ENCODE data around the gene BCR. TPM values are rescaled to one million over a fixed set of nuclear protein-coding genes. Genes with fewer than 3 reads are reported as not detected.
A peak's percentile ranks its signal among the peaks of the same experiment; 100 is the strongest.

Gene BCR
- total RNA-seq, 6 donors from 2014 or later, result 47.1 to 105 (median 68.6) TPM

DNA sequence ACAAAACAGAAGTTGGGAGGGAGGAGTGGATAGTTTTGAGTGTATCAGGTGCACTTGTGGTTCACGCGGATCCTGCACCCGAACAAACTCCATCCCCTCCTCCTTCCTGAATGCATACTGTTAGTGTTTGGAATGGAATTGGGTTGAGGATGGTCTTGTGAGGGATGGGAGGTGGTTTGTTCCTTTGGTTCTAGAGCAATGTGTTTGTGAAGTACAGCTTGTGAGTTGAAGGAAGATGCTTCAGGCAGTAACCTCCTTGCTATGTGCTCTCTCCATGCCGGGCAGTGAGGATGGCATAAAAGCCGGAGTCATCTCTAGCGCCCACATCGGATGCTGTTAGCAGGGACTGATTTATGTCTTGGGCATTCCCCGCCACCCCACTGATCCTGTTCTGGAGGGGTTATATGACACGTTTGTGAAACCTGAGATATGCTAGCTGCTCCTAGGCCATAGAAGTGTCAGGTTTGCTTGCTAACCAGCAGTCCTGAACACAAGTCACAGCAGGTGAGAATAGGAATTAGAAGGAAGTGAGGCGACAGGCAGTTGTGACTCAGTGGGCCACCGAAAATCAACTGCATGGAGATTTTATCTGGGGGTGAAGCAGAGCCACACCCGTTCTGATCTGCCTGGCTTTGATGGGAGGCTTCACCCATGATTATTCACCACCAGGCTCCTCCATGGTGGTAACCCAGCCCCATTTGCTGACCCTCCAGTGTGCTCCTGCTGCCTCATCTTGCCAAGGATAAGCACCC lies 2.2 kb downstream of the BCR start:
- H3K9me3 ChIP-seq, result no peaks in the 10 kb centered on the region
- peak overlapping the region; percentile 57 to 89 (median 78) for H3K27ac ChIP-seq
- 20 to 29% methylated on average over 7 to 12 of the region's 12 CpGs for WGBS, 2 donors
- DNase-seq, result peak in 1 of 2 donors; percentile 35
- H3K4me1 ChIP-seq, result peaks cover 51 to 79% (median 59%) of the 10 kb centered on the region in 4 donors
- H3K27me3 ChIP-seq, result no peaks in the 10 kb centered on the region
- peaks cover 0 to 7% (median 0%) of the 10 kb centered on the region in 4 donors for H3K36me3 ChIP-seq
- ATAC-seq (ENCODE audit: low FRiP score in 2 of 2), result no peak
- TF ChIP-seq POLR2A (IDR thresholded peaks at IDR 0.05) (no peak), POLR2AphosphoS5 (IDR thresholded peaks at IDR 0.05) (no peak), EP300 (IDR thresholded peaks at IDR 0.05) (no peak), CTCF (IDR thresholded peaks at IDR 0.05) (no peak)
- H3K4me3 ChIP-seq, result peak overlapping the region; percentile 75 to 92 (median 77)

GRCh38 chr22:23183061-23183698 lies 2.9 kb downstream of the BCR start:
- H3K36me3 ChIP-seq, result peaks cover 0 to 7% (median 2%) of the 10 kb centered on the region in 4 donors
- no peaks in the 10 kb centered on the region for H3K9me3 ChIP-seq
- H3K4me3 ChIP-seq, result peak overlapping the region; percentile 75 to 92 (median 77)
- peaks cover 55 to 86% (median 59%) of the 10 kb centered on the region in 4 donors for H3K4me1 ChIP-seq
- 11 to 20% methylated on average over 10 to 11 of the region's 11 CpGs for WGBS, 2 donors
- ATAC-seq (ENCODE audit: low FRiP score in 2 of 2) (peak in 1 of 2 donors; percentile 17), DNase-seq (peak in 1 of 2 donors; percentile 75)
- H3K27me3 ChIP-seq, result no peaks in the 10 kb centered on the region
- H3K27ac ChIP-seq, result peak overlapping the region in 3 of 4 donors; percentile 32 to 89 (median 42)
- TF ChIP-seq EP300 (IDR thresholded peaks at IDR 0.05) (no peak), CTCF (IDR thresholded peaks at IDR 0.05) (no peak), POLR2A (IDR thresholded peaks at IDR 0.05) (no peak), POLR2AphosphoS5 (IDR thresholded peaks at IDR 0.05) (no peak)

GRCh38 chr22:23184100-23184763 lies 3.9 kb downstream of the BCR start:
- DNase-seq (no peak), ATAC-seq (ENCODE audit: low FRiP score in 2 of 2) (no peak)
- Histone ChIP-seq H3K27me3 (no peaks in the 10 kb centered on the region), H3K36me3 (peaks cover 0 to 7% (median 2%) of the 10 kb centered on the region in 4 donors), H3K27ac (peak overlapping the region in 3 of 4 donors; percentile 31 to 89 (median 48)), H3K4me3 (peak overlapping the region in 3 of 4 donors; percentile 76 to 92 (median 78)), H3K4me1 (peaks cover 46 to 75% (median 49%) of the 10 kb centered on the region in 4 donors), H3K9me3 (no peaks in the 10 kb centered on the region)
- TF ChIP-seq POLR2AphosphoS5 (IDR thresholded peaks at IDR 0.05), result no peak
- TF ChIP-seq EP300 (IDR thresholded peaks at IDR 0.05), result no peak
- TF ChIP-seq POLR2A (IDR thresholded peaks at IDR 0.05), result no peak
- no peak for TF ChIP-seq CTCF (IDR thresholded peaks at IDR 0.05)
- WGBS, 2 donors, result 51 to 55% methylated on average over 3 of the region's 3 CpGs

DNA sequence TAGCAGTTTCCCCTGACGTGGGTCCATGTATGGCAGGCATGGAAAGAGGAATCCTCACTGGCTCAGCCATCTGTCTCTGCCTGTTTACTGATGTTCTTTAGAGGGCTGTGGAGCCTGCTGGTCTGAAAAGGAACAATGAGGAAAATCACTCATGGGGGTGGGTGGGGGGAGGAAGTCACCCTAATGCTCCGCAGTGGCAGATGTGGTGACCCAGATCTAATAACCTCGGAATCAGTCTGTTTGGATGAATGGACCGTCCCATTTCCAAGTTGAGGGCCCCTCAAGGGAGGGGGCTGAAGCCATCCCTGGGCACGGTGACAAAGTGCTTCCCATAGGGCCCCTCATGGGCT lies 4.4 kb downstream of the BCR start:
- H3K36me3 ChIP-seq, result peaks cover 0 to 7% (median 3%) of the 10 kb centered on the region in 4 donors
- DNase-seq, result no peak
- H3K27ac ChIP-seq, result peak overlapping the region in 2 of 4 donors; percentile 48 to 89
- WGBS, 2 donors, result 44 to 53% methylated on average over 5 of the region's 5 CpGs
- no peaks in the 10 kb centered on the region for H3K9me3 ChIP-seq
- TF ChIP-seq CTCF (IDR thresholded peaks at IDR 0.05), result no peak
- no peak for TF ChIP-seq EP300 (IDR thresholded peaks at IDR 0.05)
- no peak for TF ChIP-seq POLR2A (IDR thresholded peaks at IDR 0.05)
- no peak for TF ChIP-seq POLR2AphosphoS5 (IDR thresholded peaks at IDR 0.05)
- no peaks in the 10 kb centered on the region for H3K27me3 ChIP-seq
- peaks cover 43 to 74% (median 46%) of the 10 kb centered on the region in 4 donors for H3K4me1 ChIP-seq
- ATAC-seq (ENCODE audit: low FRiP score in 2 of 2), result no peak
- H3K4me3 ChIP-seq, result peak overlapping the region in 1 of 4 donors; percentile 92

Measured in upper lobe of left lung (tissue), 6 donors.